Gastrocnemius medialis (tissue), 4 donors: Measurements from ENCODE around the gene PEX6. TPM values are rescaled to one million over a fixed set of nuclear protein-coding genes. Genes with fewer than 3 reads are reported as not detected.
"Not testable (repeated sequence)": the region's sequence is repeated elsewhere in the genome, so short reads cannot be mapped to it uniquely, and the experiment has no call there.

ENCODE experiments used
- ATAC-seq, 2 donors: fragments of 150-250 bp; one replicate each; pipeline ENCODE4 v1.9.1; 2016
- DNase-seq, 2 donors: peaks; one replicate each; pipeline ENCODE4 v3.0.0-alpha.2; 2019
- H3K27ac ChIP-seq, 4 donors: fragments of 200-600 bp; sonication (generic); 1 replicate in 1 of 4; 2 replicates in 3 of 4; pipeline ENCODE4 v1.5.1; 2016 to 2018; ENCODE audit warnings: mild to moderate bottlenecking in 2 of 4, moderate library complexity in 1 of 4
- H3K27me3 ChIP-seq, 3 donors: fragments of 200-600 bp; sonication (generic) in 2 of 3; 1 replicate in 1 of 3; 2 replicates in 2 of 3; pipeline versions ENCODE4 v1.5.1 to v1.6.0; 2016 to 2019; ENCODE audit warnings: mild to moderate bottlenecking in 1 of 3, moderate library complexity in 1 of 3
- H3K36me3 ChIP-seq, 2 donors: fragments of 200-600 bp; sonication (generic) in 1 of 2; one replicate each; pipeline ENCODE4 v1.5.1; 2017 to 2018
- H3K4me1 ChIP-seq, 2 donors: fragments of 200-600 bp; sonication (generic) in 1 of 2; one replicate each; pipeline ENCODE4 v1.5.1; 2016 to 2017; ENCODE audit warnings: mild to moderate bottlenecking in 2 of 2
- H3K4me3 ChIP-seq, 4 donors: fragments of 200-600 bp; sonication (generic) in 3 of 4; 1 replicate in 1 of 4; 2 replicates in 3 of 4; pipeline ENCODE4 v1.5.1; 2016 to 2019; ENCODE audit warnings: mild to moderate bottlenecking in 2 of 4
- H3K9me3 ChIP-seq, 3 donors: fragments of 200-600 bp; sonication (generic) in 2 of 3; 1 replicate in 1 of 3; 2 replicates in 2 of 3; pipeline ENCODE4 v1.5.1; 2016 to 2019
- CTCF ChIP-seq, 5 experiments: fragments of 450-650 bp in 3 of 5; fragments of 200-600 bp in 2 of 5; sonication (generic) in 2 of 5; IDR thresholded peaks in 4 of 5; conservative IDR thresholded peaks in 1 of 5; 1 replicate in 4 of 5; 2 replicates in 1 of 5; pipeline ENCODE4 v1.5.1; 2016 to 2019; ENCODE audit warnings: antibody characterized with exemption in 5 of 5, mild to moderate bottlenecking in 3 of 5, moderate library complexity in 3 of 5
- POLR2A ChIP-seq, 2 donors: fragments of 450-650 bp; IDR thresholded peaks; one replicate each; pipeline ENCODE4 v1.6.1; 2017; ENCODE audit warnings: antibody characterized with exemption in 2 of 2, mild to moderate bottlenecking in 2 of 2, moderate library complexity in 2 of 2
- in situ Hi-C, 4 donors: fragments of 200-750 bp; cut with MboI; loops; one replicate each; pipeline versions ENCODE4 v1.15.0 to v1.8.0; 2017; ENCODE audit warnings: low sequenced_read_pairs in 4 of 4
- intact Hi-C: fragments of 100-400 bp; cut with DNase I; formaldehyde crosslinking; loops from one replicate; pipeline ENCODE4 v1.15.1; 2023; ENCODE audit warnings: low total_unique reads
- total RNA-seq, 4 donors: library from RNA; depleted of rRNA; stranded (reverse); fragments of >200 nt; gene quantifications; one replicate each; pipeline versions ENCODE4 v1.1.0 to v1.2.3, GENCODE V29; 2016

The PEX6 gene
- total RNA-seq, 4 donors from 2014 or later: 7.4 to 45.1 (median 12.6) TPM

DNA sequence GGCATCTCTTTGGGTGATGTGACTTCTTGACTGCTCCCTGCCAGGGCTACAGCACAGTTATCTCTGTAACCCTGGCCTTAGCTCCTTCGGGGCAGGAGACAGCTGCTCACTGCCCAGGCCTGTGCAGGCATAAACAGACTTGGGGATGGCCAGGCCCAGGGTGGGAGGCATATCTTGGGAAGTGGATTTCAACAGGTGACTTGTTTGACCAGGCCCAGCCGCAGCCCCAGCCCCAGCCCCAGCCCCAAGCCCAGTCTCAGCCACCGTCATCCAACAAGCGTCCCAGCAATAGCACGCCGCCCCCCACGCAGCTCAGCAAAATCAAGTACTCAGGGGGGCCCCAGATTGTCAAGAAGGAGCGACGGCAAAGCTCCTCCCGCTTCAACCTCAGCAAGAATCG, 27.3 kb upstream of the PEX6 start:
- peaks cover 0 to 48% of the 10 kb centered on the region in 2 donors for H3K36me3 ChIP-seq
- no peak overlapping the region for H3K4me3 ChIP-seq
- TF ChIP-seq POLR2A (IDR thresholded peaks at IDR 0.05) (no peak), CTCF (IDR thresholded peaks at IDR 0.05 in 4 of 5, conservative IDR thresholded peaks at IDR 0.05 in 1 of 5) (no peak)
- peaks cover 6% of the 10 kb centered on the region in 2 donors for H3K4me1 ChIP-seq
- intact Hi-C loops: no loop called here
- H3K27ac ChIP-seq: no peak overlapping the region
- in situ Hi-C loops: no loop called here
- H3K27me3 ChIP-seq: no peaks in the 10 kb centered on the region
- no peaks in the 10 kb centered on the region for H3K9me3 ChIP-seq
- no peak for DNase-seq
- no peak for ATAC-seq

GRCh38 chr6:43005844-43006243, 26.9 kb upstream of the PEX6 start:
- intact Hi-C loops: no loop called here
- TF ChIP-seq POLR2A (IDR thresholded peaks at IDR 0.05): no peak
- TF ChIP-seq CTCF (IDR thresholded peaks at IDR 0.05 in 4 of 5, conservative IDR thresholded peaks at IDR 0.05 in 1 of 5): no peak
- Histone ChIP-seq H3K9me3 (no peaks in the 10 kb centered on the region), H3K27ac (no peak overlapping the region), H3K4me3 (no peak overlapping the region), H3K4me1 (peaks cover 6% of the 10 kb centered on the region in 2 donors), H3K36me3 (peaks cover 0 to 44% of the 10 kb centered on the region in 2 donors), H3K27me3 (no peaks in the 10 kb centered on the region)
- no peak for ATAC-seq
- in situ Hi-C loops: no loop called here
- no peak for DNase-seq

DNA sequence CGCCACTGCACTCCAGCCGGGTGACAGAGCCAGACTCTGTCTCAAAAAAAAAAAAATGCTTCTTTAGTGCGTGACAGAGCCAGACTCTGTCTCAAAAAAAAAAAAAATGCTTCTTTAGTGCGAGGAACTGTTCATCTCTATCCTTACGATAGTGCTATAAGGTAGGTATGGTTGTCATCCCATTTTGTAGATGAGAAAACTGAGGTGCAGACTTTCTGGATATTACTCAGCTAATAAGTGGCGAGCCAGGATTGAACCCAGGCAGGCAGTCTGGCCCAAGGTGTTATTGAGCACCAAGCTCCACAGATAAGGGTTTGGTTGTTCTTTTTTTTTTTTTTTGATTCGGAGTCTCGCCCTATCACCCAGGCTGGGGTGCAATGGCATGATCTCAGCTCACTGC, 22.9 kb upstream of the PEX6 start:
- H3K4me1 ChIP-seq: peaks cover 6% of the 10 kb centered on the region in 2 donors
- DNase-seq (no peak), ATAC-seq (no peak)
- H3K4me3 ChIP-seq: no peak overlapping the region
- TF ChIP-seq POLR2A (IDR thresholded peaks at IDR 0.05) (no peak), CTCF (IDR thresholded peaks at IDR 0.05 in 4 of 5, conservative IDR thresholded peaks at IDR 0.05 in 1 of 5) (no peak)
- no peaks in the 10 kb centered on the region for H3K27me3 ChIP-seq
- intact Hi-C loops: no loop called here
- no peak overlapping the region for H3K27ac ChIP-seq
- in situ Hi-C loops: no loop called here
- H3K36me3 ChIP-seq: peaks cover 0 to 5% of the 10 kb centered on the region in 2 donors
- H3K9me3 ChIP-seq: no peaks in the 10 kb centered on the region

GRCh38 chr6:42998205-42998604, 19.2 kb upstream of the PEX6 start:
- H3K27ac ChIP-seq, H3K9me3 ChIP-seq, in situ Hi-C loops, H3K27me3 ChIP-seq, H3K4me3 ChIP-seq, intact Hi-C loops, DNase-seq, H3K4me1 ChIP-seq, ATAC-seq, H3K36me3 ChIP-seq: not testable (repeated sequence)

DNA sequence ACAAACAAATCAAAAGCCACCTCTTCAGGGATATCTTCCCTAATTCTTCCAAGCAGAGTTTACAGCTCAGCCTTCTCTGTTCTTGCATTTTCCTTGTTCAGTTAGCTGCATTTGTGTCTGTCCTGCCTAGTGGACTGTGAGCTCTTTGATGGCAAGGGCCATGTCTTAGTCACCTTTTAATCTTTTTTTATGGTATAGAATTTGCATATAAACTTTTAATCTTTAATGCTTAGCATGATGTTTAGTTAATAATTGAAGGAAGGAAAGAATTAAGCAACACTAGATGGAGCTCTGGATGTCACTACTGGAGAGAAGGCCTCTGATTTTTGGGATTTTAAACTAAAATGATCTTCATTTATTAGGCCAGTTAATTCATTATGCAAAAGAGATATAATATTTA, 17.5 kb upstream of the PEX6 start:
- no peak for TF ChIP-seq CTCF (IDR thresholded peaks at IDR 0.05 in 4 of 5, conservative IDR thresholded peaks at IDR 0.05 in 1 of 5)
- no peak overlapping the region for H3K4me3 ChIP-seq
- DNase-seq: no peak
- no peaks in the 10 kb centered on the region for H3K4me1 ChIP-seq
- no peak overlapping the region for H3K27ac ChIP-seq
- no peak for ATAC-seq
- H3K27me3 ChIP-seq: no peaks in the 10 kb centered on the region
- no peaks in the 10 kb centered on the region for H3K9me3 ChIP-seq
- in situ Hi-C loops (no loop called here), intact Hi-C loops (no loop called here)
- H3K36me3 ChIP-seq: peaks cover 0 to 3% of the 10 kb centered on the region in 2 donors
